Endothelial cell of umbilical vein (primary cell): ENCODE results near the gene RPS13. TPM values are rescaled to one million over a fixed set of nuclear protein-coding genes. Genes with fewer than 3 reads are reported as not detected.

ENCODE experiments used
- BruUV-seq: library from RNA; stranded (reverse); fragments of 400-500 nt; replicated peaks from 2 replicates; lab custom pipeline; 2021; lab: Mats Ljungman, UMichigan
- CTCF ChIA-PET: fragments of 300-600, 350-600 bp; sonication (Branson Sonifier 250); formaldehyde crosslinking; loops from one replicate; lab custom pipeline; 2021; ENCODE audit warnings: antibody characterized with exemption, inconsistent platforms; lab: Charles Lee
- POLR2A ChIA-PET: fragments of 300-600, 350-600 bp; sonication (Branson Sonifier 250); formaldehyde crosslinking; loops from one replicate; lab custom pipeline; 2021; ENCODE audit warnings: antibody characterized with exemption, inconsistent platforms; lab: Charles Lee
- DNase-seq: peaks from one replicate; pipeline ENCODE4 v3.0.0-alpha.2; 2011; ENCODE audit warnings: low read depth, low spot score
- FAIRE-seq: peaks from 2 replicates; lab custom pipeline; 2011; peaks lifted over from hg19 to GRCh38; lab: Jason Lieb, UNC
- H2AFZ ChIP-seq: 2 replicates; pipeline ENCODE4 v1.6.0; 2012; ENCODE audit warnings: low read depth, low read length, control low read depth, inconsistent platforms
- H3K27ac ChIP-seq: 2 replicates; pipeline ENCODE4 v1.5.1; 2011; ENCODE audit warnings: low read depth, mild to moderate bottlenecking, control low read depth, low read length, moderate library complexity; ENCODE audit not compliant: insufficient read depth
- H3K27me3 ChIP-seq, 2 experiments: 2 replicates each; pipeline versions ENCODE4 v1.6.0 to v1.6.1; 2011; ENCODE audit warnings: low read length in 2 of 2, mixed read lengths in 1 of 2; ENCODE audit not compliant: control insufficient read depth in 2 of 2, insufficient read depth in 2 of 2
- H3K36me3 ChIP-seq, 2 experiments: 2 replicates in 1 of 2; 3 replicates in 1 of 2; pipeline ENCODE4 v1.5.1; 2011; ENCODE audit warnings: low read length in 2 of 2, mild to moderate bottlenecking in 1 of 2, moderate library complexity in 1 of 2; ENCODE audit not compliant: control insufficient read depth in 2 of 2, insufficient read depth in 2 of 2; ENCODE audit errors: extremely low read depth in 1 of 2
- H3K4me1 ChIP-seq: 3 replicates; pipeline ENCODE4 v1.5.1; 2011; ENCODE audit warnings: mild to moderate bottlenecking, low read length; ENCODE audit not compliant: control insufficient read depth, insufficient read depth; ENCODE audit errors: extremely low read depth
- H3K4me2 ChIP-seq: 2 replicates; pipeline ENCODE4 v1.6.1; 2011; ENCODE audit warnings: low read length, control low read depth, mixed read lengths; ENCODE audit not compliant: insufficient read depth
- H3K4me3 ChIP-seq, 3 experiments: fragments of 200-600 bp in 1 of 3; sonication (generic), shearing (Covaris generic) in 1 of 3; replicated peaks in 1 of 3; 2 replicates each; pipeline ENCODE4 v1.5.1; 2011 to 2016; ENCODE audit warnings: control low read depth in 3 of 3, low read length in 3 of 3, mild to moderate bottlenecking in 2 of 3, inconsistent platforms in 1 of 3, low read depth in 1 of 3, moderate library complexity in 1 of 3; ENCODE audit not compliant: insufficient read depth in 1 of 3
- H3K79me2 ChIP-seq: 2 replicates; pipeline ENCODE4 v1.6.0; 2012; ENCODE audit warnings: low read length, inconsistent platforms; ENCODE audit not compliant: control insufficient read depth, insufficient read depth
- H3K9ac ChIP-seq: replicated peaks from 2 replicates; pipeline ENCODE3; 2011; ENCODE audit warnings: low read length, control low read depth; ENCODE audit not compliant: insufficient read depth; ENCODE audit errors: extremely low read depth
- H3K9me1 ChIP-seq: replicated peaks from 3 replicates; pipeline ENCODE4 v1.6.0; 2011; ENCODE audit warnings: mild to moderate bottlenecking, low read length; ENCODE audit not compliant: control insufficient read depth, insufficient read depth; ENCODE audit errors: extremely low read depth
- H3K9me3 ChIP-seq: replicated peaks from 2 replicates; pipeline ENCODE4 v1.5.1; 2012; ENCODE audit warnings: low read length, inconsistent platforms; ENCODE audit not compliant: control insufficient read depth, insufficient read depth
- H4K20me1 ChIP-seq: replicated peaks from 2 replicates; pipeline ENCODE3; 2011; ENCODE audit warnings: mild to moderate bottlenecking, low read length; ENCODE audit not compliant: control insufficient read depth, insufficient read depth; ENCODE audit errors: extremely low read depth
- EZH2 ChIP-seq: IDR thresholded peaks from 2 replicates; pipeline ENCODE4 v1.6.1; 2012; ENCODE audit warnings: borderline replicate concordance, low read depth, mild to moderate bottlenecking, moderate library complexity, low read length, inconsistent platforms; ENCODE audit not compliant: severe bottlenecking
- FOS ChIP-seq: IDR thresholded peaks from 2 replicates; pipeline ENCODE4 v1.6.1; 2011; ENCODE audit warnings: mild to moderate bottlenecking, low read length, moderate library complexity, borderline replicate concordance; ENCODE audit not compliant: insufficient read depth
- GATA2 ChIP-seq: IDR thresholded peaks from 2 replicates; pipeline ENCODE4 v1.7.0; 2011; ENCODE audit warnings: low read depth, mild to moderate bottlenecking, moderate library complexity, mixed read lengths, low read length; ENCODE audit not compliant: insufficient read length, insufficient read depth
- JUN ChIP-seq: IDR thresholded peaks from 2 replicates; pipeline ENCODE4 v1.6.1; 2011; ENCODE audit warnings: borderline replicate concordance, low read depth; ENCODE audit not compliant: insufficient read length, insufficient read depth
- MAX ChIP-seq: IDR thresholded peaks from 2 replicates; pipeline ENCODE4 v1.6.1; 2011; ENCODE audit not compliant: insufficient read depth, insufficient read length
- MYC ChIP-seq: IDR thresholded peaks from one replicate; pipeline ENCODE4 v1.6.1; 2011; ENCODE audit warnings: mild to moderate bottlenecking, low read depth, low read length
- POLR2A ChIP-seq: IDR thresholded peaks from 2 replicates; pipeline ENCODE4 v1.6.1; 2012; ENCODE audit warnings: low read depth, mild to moderate bottlenecking, control low read depth, low read length
- POLR2AphosphoS5 ChIP-seq: IDR thresholded peaks from 2 replicates; pipeline ENCODE4 v1.6.1; 2012; ENCODE audit warnings: low read depth, mild to moderate bottlenecking, control low read depth, low read length, moderate library complexity; ENCODE audit not compliant: insufficient read depth
- dilution Hi-C: fragments of 300-500 bp; cut with MboI; formaldehyde crosslinking; loops from one replicate; pipeline ENCODE4 v1.15.0; 2019; ENCODE audit warnings: low sequenced_read_pairs; ENCODE audit not compliant: extremely low pct_ligation_motif_present
- intact Hi-C: fragments of 100-400 bp; cut with micrococcal nuclease; formaldehyde crosslinking; loops from one replicate; pipeline ENCODE4 v1.10.0; 2022
- polyA plus RNA-seq, 4 experiments: library from polyadenylated mRNA; depleted of rRNA in 3 of 4; stranded (reverse) in 3 of 4; unstranded in 1 of 4; fragments of >200 nt; gene quantifications; 2 replicates each; pipeline versions ENCODE4 v1.2.1 to v1.2.3, GENCODE V29; 2011 to 2012; ENCODE audit warnings: missing spikeins in 1 of 4
- total RNA-seq: library from RNA; stranded (reverse); gene quantifications from 2 replicates; pipeline ENCODE4 v1.2.3, GENCODE V29; 2021
- TF ChIP-seq, protein P1 (sequence below), 2 donors: IDR thresholded peaks; 1 replicate in 1 of 2; 2 replicates in 1 of 2; pipeline ENCODE4 v1.5.1; 2011; ENCODE audit warnings: low read length in 2 of 2, mild to moderate bottlenecking in 2 of 2, moderate library complexity in 2 of 2, control low read depth in 1 of 2, inconsistent platforms in 1 of 2, low read depth in 1 of 2; ENCODE audit not compliant: insufficient read depth in 1 of 2; ENCODE audit errors: extremely low read depth in 1 of 2

The RPS13 gene
- total and polyA plus RNA-seq, 2 donors (not counting 3 experiments of a cell fraction or from before 2014, with no cell fraction given): 1,169 to 1,745 TPM

GRCh38 chr11:17067417-17067816 lies 10.1 kb downstream of the RPS13 start:
- Histone ChIP-seq H3K27ac (no peak overlapping the region), H3K4me1 (no peaks in the 10 kb centered on the region), H3K4me2 (no peak overlapping the region), H3K9ac (no peak overlapping the region), H3K27me3 (no peaks in the 10 kb centered on the region), H4K20me1 (no peaks in the 10 kb centered on the region), H3K4me3 (no peak overlapping the region), H3K9me3 (no peaks in the 10 kb centered on the region), H3K79me2 (no peaks in the 10 kb centered on the region), H3K9me1 (no peaks in the 10 kb centered on the region), H2AFZ (no peak overlapping the region), H3K36me3 (no peaks in the 10 kb centered on the region)
- TF ChIP-seq MYC: no peak
- no peak for TF ChIP-seq EZH2
- no peak for TF ChIP-seq JUN
- TF ChIP-seq POLR2A: no peak
- TF ChIP-seq FOS: no peak
- ChIA-PET CTCF (interaction anchor here (8.4 kb wide), 1 partner anchor 247 kb away, joined by 135 read pairs; no protein-coding TSS in a partner anchor), POLR2A (interaction anchor here (1.4 kb wide), 1 partner anchor 10 kb away, joined by 3 read pairs; the partner anchor contains the start of gene RPS13)
- FAIRE-seq (no peak), DNase-seq (no peak)
- no TSS peak for BruUV-seq
- dilution Hi-C loops (no loop called here), intact Hi-C loops (no loop called here)

DNA sequence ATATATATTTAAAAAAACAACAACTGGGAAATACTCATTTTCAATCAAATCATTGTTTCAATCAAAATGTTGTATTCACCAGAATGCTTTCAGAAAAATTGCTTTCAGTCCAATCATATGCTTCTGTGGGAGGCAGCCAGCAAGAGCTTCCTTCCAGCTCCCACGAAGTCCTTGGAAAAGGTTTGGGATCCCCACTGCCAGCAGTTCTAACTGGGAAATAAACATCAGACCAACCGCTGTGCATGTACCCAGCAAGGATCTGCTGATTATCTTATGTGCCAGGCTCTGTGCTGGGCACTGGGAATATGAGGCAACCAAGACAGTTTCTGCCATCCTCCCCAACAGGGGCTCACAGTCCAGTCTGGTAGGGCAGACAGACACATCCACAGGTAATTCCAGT lies 10.8 kb downstream of the RPS13 start:
- H3K27ac ChIP-seq: no peak overlapping the region
- H3K9me1 ChIP-seq: no peaks in the 10 kb centered on the region
- FAIRE-seq (no peak), DNase-seq (no peak)
- H4K20me1 ChIP-seq: no peaks in the 10 kb centered on the region
- H3K4me2 ChIP-seq: no peak overlapping the region
- H3K9me3 ChIP-seq: no peaks in the 10 kb centered on the region
- intact Hi-C loops (no loop called here), dilution Hi-C loops (no loop called here)
- ChIA-PET POLR2A (interaction anchor here (1.4 kb wide), 1 partner anchor 11 kb away, joined by 3 read pairs; the partner anchor contains the start of gene RPS13), CTCF (interaction anchor here (7.3 to 8.4 kb wide), 2 partner anchors 120 to 247 kb away, joined by 135 to 153 read pairs; no protein-coding TSS in a partner anchor)
- TF ChIP-seq JUN: no peak
- no peak for TF ChIP-seq POLR2A
- TF ChIP-seq, protein P1, sequence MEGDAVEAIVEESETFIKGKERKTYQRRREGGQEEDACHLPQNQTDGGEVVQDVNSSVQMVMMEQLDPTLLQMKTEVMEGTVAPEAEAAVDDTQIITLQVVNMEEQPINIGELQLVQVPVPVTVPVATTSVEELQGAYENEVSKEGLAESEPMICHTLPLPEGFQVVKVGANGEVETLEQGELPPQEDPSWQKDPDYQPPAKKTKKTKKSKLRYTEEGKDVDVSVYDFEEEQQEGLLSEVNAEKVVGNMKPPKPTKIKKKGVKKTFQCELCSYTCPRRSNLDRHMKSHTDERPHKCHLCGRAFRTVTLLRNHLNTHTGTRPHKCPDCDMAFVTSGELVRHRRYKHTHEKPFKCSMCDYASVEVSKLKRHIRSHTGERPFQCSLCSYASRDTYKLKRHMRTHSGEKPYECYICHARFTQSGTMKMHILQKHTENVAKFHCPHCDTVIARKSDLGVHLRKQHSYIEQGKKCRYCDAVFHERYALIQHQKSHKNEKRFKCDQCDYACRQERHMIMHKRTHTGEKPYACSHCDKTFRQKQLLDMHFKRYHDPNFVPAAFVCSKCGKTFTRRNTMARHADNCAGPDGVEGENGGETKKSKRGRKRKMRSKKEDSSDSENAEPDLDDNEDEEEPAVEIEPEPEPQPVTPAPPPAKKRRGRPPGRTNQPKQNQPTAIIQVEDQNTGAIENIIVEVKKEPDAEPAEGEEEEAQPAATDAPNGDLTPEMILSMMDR (IDR thresholded peaks at IDR 0.05; ENCODE audit: extremely low read depth in 1 of 2, insufficient read depth in 1 of 2, low read depth in 1 of 2, low read length in 2 of 2): no peak
- no peak for TF ChIP-seq EZH2
- no peak for TF ChIP-seq GATA2
- TF ChIP-seq POLR2AphosphoS5: no peak
- TF ChIP-seq FOS: no peak
- no peak for TF ChIP-seq MAX
- no peak for TF ChIP-seq MYC
- H3K9ac ChIP-seq: no peak overlapping the region
- no peaks in the 10 kb centered on the region for H3K4me1 ChIP-seq
- H3K79me2 ChIP-seq: no peaks in the 10 kb centered on the region
- H3K4me3 ChIP-seq: no peak overlapping the region
- H2AFZ ChIP-seq: no peak overlapping the region
- H3K27me3 ChIP-seq: no peaks in the 10 kb centered on the region
- H3K36me3 ChIP-seq: no peaks in the 10 kb centered on the region
- BruUV-seq: no TSS peak
